Neutrophil (primary cell): ENCODE data around the gene UGT2B7.

Experiments
- H3K27ac ChIP-seq: fragments of 200-600 bp; sonication (generic); 2 replicates; pipeline ENCODE4 v1.5.1; 2016; ENCODE audit warnings: mild to moderate bottlenecking, moderate library complexity
- H3K27me3 ChIP-seq: fragments of 200-600 bp; sonication (generic); 2 replicates; pipeline ENCODE4 v1.6.0; 2016; ENCODE audit warnings: mild to moderate bottlenecking
- H3K36me3 ChIP-seq: fragments of 200-600 bp; sonication (generic); 2 replicates; pipeline ENCODE4 v1.5.1; 2017
- H3K4me1 ChIP-seq, 2 experiments: fragments of 200-600 bp in 1 of 2; sonication (generic) in 1 of 2; 1 replicate in 1 of 2; 2 replicates in 1 of 2; pipeline versions ENCODE4 v1.5.1 to v1.6.1; 2013 to 2016; ENCODE audit warnings: low read depth in 1 of 2, low read length in 1 of 2, mild to moderate bottlenecking in 1 of 2, moderate library complexity in 1 of 2; ENCODE audit not compliant: control insufficient read depth in 1 of 2, insufficient read depth in 1 of 2
- H3K4me3 ChIP-seq, 2 experiments: fragments of 200-600 bp in 1 of 2; sonication (generic) in 1 of 2; 1 replicate in 1 of 2; 2 replicates in 1 of 2; pipeline ENCODE4 v1.5.1; 2013 to 2016; ENCODE audit warnings: low read depth in 1 of 2, low read length in 1 of 2, mild to moderate bottlenecking in 1 of 2, moderate library complexity in 1 of 2
- H3K9me3 ChIP-seq: fragments of 200-600 bp; sonication (generic); 2 replicates; pipeline ENCODE4 v1.5.1; 2016
- TF ChIP-seq, protein P1 (sequence below): fragments of 200-600 bp; sonication (generic); IDR thresholded peaks from 2 replicates; pipeline ENCODE4 v1.5.1; 2016; ENCODE audit warnings: antibody characterized with exemption

The UGT2B7 gene

DNA sequence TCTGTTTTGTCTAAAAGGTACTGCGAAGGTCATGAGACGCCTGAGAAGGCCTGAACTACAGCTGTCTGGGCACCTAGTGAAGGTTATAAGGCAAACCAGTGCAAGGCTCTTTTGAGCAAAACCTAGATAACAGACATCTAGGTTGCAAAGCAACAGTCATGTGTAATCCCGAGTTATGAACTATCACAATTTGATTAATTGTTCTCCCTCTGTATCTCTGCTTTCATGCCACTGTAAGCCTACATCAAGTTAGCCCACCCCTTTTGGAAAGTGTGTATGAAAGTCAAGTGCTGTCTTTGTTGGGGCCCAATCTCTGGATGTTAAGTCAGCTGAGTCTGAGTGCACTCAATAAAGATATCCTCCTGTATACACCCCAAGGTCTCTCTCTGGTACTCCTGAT, 31.9 kb upstream of the UGT2B7 start:
- Histone ChIP-seq H3K36me3 (no peaks in the 10 kb centered on the region), H3K27me3 (no peaks in the 10 kb centered on the region), H3K4me3 (no peak overlapping the region), H3K4me1 (no peaks in the 10 kb centered on the region), H3K9me3 (no peaks in the 10 kb centered on the region), H3K27ac (no peak overlapping the region)
- TF ChIP-seq, protein P1, sequence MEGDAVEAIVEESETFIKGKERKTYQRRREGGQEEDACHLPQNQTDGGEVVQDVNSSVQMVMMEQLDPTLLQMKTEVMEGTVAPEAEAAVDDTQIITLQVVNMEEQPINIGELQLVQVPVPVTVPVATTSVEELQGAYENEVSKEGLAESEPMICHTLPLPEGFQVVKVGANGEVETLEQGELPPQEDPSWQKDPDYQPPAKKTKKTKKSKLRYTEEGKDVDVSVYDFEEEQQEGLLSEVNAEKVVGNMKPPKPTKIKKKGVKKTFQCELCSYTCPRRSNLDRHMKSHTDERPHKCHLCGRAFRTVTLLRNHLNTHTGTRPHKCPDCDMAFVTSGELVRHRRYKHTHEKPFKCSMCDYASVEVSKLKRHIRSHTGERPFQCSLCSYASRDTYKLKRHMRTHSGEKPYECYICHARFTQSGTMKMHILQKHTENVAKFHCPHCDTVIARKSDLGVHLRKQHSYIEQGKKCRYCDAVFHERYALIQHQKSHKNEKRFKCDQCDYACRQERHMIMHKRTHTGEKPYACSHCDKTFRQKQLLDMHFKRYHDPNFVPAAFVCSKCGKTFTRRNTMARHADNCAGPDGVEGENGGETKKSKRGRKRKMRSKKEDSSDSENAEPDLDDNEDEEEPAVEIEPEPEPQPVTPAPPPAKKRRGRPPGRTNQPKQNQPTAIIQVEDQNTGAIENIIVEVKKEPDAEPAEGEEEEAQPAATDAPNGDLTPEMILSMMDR, result no peak

DNA sequence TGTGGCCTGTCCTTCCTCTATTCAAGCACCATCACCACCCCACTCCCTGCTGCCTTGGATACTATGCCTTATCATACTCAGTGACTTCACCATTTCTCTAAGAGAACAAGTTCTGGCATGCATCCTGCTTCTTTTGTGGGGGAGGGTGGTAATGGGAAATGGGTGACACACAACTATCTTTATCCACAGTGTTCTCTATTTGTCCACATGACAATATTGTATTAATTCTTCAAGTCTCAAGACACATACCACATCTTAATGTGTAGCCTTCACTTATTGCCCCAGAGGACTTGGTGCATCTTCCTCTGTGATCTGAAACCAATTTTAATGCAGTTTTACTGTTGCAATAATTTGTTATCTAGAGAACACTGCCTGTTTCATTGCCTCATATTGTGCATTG, 29.3 kb upstream of the UGT2B7 start:
- no peaks in the 10 kb centered on the region for H3K36me3 ChIP-seq
- no peaks in the 10 kb centered on the region for H3K4me1 ChIP-seq
- H3K27ac ChIP-seq, result no peak overlapping the region
- H3K9me3 ChIP-seq, result no peaks in the 10 kb centered on the region
- H3K27me3 ChIP-seq, result no peaks in the 10 kb centered on the region
- TF ChIP-seq, protein P1, result no peak
- no peak overlapping the region for H3K4me3 ChIP-seq

DNA sequence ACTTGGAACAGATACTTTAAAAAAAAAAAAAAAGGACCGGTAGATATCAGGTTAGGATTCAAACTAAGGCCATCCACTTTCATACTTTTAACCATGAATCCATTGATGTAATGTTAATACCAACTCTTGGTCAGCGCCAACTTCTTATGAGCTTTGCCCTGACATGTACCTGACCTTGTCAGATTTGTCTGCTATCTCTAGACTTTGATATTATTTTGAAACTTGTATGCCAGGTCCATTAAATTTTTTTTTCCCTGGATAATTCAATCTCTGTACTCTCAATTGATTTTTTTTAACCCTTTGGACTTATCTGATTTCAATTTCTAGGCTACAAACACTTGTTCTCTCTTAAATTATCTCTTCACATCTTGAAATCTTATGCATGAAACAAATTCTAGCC, 27.2 kb upstream of the UGT2B7 start:
- Histone ChIP-seq H3K27me3 (no peaks in the 10 kb centered on the region), H3K9me3 (no peaks in the 10 kb centered on the region), H3K4me1 (no peaks in the 10 kb centered on the region), H3K4me3 (no peak overlapping the region), H3K36me3 (no peaks in the 10 kb centered on the region), H3K27ac (no peak overlapping the region)
- TF ChIP-seq, protein P1, result no peak

DNA sequence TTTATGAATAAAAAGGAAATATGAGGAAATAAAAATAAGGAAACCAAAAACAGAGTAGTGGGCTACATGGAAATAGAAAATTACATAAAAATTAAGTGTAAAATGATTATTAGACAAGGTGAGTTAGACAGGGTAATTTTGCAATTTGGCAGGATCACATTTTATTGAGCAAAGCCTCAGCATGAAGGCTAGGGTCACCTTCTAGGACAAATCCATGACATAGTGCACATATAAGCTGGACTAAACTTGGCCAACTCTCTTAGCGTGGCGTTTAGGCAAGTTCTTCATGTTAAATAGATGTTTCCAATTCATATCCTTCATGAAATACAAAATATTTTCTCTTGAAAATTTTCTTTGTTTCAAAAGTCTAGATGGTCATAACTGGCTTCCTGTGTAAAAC, 25.7 kb upstream of the UGT2B7 start:
- no peak overlapping the region for H3K4me3 ChIP-seq
- H3K27me3 ChIP-seq, result no peaks in the 10 kb centered on the region
- no peak overlapping the region for H3K27ac ChIP-seq
- no peaks in the 10 kb centered on the region for H3K36me3 ChIP-seq
- TF ChIP-seq, protein P1, result no peak
- H3K4me1 ChIP-seq, result no peaks in the 10 kb centered on the region
- no peaks in the 10 kb centered on the region for H3K9me3 ChIP-seq

DNA sequence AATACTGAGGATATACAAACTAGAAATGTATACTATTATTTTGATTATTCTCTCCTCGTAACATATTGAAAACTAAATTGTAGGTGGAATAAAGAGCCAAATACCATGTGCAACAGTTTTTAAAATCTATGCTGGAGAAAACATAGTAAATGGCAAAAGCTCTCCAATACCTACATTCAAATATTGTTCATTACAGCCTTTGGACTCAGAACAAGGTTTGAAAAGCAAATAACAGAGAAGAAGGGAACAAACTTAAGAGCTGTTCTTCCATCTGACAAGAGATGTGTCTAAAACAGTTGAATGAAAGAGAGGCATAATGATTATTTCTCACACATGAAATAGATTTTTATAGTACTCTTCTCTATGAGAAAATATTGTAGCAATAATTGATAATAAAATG, 25.0 kb upstream of the UGT2B7 start:
- H3K27me3 ChIP-seq, result no peaks in the 10 kb centered on the region

More for the DNA sequence above, 25.0 kb upstream of the UGT2B7 start:
- Histone ChIP-seq H3K4me1 (no peaks in the 10 kb centered on the region), H3K27ac (no peak overlapping the region), H3K4me3 (no peak overlapping the region), H3K36me3 (no peaks in the 10 kb centered on the region), H3K9me3 (no peaks in the 10 kb centered on the region)
- TF ChIP-seq, protein P1, result no peak
